Measurements from ENCODE around the gene TUBG2.

DNA sequence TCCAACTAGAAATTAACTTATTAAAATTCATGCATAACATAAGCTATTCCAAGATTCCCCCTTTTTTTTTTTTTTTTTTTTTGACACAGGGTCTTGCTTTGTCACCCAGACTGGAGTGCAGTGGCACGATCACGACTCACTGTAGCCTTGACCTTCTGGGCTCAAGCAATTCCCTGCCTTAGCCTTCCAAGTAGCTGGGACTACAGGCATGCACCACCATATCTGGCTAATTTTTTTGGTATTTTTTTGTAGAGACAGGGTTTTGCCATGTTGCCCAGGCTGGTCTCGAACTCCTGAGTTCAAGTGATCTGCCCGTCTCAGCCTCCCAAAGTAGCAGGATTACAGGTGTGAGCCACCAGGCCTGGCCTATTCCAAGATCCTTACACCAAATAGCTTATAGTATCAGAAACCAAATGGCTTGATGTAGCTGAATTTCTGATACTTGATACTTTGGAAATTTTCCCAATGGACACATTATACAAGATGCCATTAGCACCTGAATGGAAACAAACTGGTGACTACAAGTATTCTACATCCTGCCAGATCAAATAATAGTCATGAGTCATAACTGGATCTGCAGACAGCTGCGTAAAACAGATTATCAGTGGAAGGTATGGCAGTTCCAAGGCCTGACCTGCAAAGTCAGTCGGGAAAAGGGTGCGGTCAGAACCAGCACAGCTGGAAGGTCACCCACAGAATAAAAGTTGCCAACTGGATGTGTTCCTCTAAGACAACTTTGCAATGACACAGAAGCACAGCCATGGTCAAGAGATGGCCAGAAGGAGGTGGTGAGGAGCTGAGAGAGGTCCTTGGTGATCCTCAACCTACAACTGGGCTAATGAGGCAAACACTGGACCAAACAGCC lies 35.1 kb upstream of the TUBG2 start:
- TF ChIP-seq EZH2 (IDR thresholded peaks at IDR 0.05; ENCODE audit: borderline replicate concordance, low read depth, low read length, severe bottlenecking) = no peak
- TF ChIP-seq, protein P1, sequence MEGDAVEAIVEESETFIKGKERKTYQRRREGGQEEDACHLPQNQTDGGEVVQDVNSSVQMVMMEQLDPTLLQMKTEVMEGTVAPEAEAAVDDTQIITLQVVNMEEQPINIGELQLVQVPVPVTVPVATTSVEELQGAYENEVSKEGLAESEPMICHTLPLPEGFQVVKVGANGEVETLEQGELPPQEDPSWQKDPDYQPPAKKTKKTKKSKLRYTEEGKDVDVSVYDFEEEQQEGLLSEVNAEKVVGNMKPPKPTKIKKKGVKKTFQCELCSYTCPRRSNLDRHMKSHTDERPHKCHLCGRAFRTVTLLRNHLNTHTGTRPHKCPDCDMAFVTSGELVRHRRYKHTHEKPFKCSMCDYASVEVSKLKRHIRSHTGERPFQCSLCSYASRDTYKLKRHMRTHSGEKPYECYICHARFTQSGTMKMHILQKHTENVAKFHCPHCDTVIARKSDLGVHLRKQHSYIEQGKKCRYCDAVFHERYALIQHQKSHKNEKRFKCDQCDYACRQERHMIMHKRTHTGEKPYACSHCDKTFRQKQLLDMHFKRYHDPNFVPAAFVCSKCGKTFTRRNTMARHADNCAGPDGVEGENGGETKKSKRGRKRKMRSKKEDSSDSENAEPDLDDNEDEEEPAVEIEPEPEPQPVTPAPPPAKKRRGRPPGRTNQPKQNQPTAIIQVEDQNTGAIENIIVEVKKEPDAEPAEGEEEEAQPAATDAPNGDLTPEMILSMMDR (IDR thresholded peaks at IDR 0.05; ENCODE audit: borderline replicate concordance, extremely low read depth, low read length, poor library complexity, severe bottlenecking) = no peak

Data from DND-41 (cell line).